Epithelial cell of proximal tubule (primary cell): ENCODE results near the gene NKPD1. TPM values are rescaled to one million over a fixed set of nuclear protein-coding genes. Genes with fewer than 3 reads are reported as not detected.
A peak's percentile ranks its signal among the peaks of the same experiment; 100 is the strongest.

Source experiments
- DNase-seq: peaks from one replicate; pipeline ENCODE4 v3.0.0-alpha.2; 2011; ENCODE audit warnings: low read depth
- H3K4me3 ChIP-seq: 2 replicates; pipeline ENCODE4 v1.5.1; 2011; ENCODE audit warnings: low read depth, mild to moderate bottlenecking, low read length
- total RNA-seq: library from RNA; depleted of rRNA; stranded (reverse); fragments of >200 nt; gene quantifications from 2 replicates; pipeline ENCODE4 v1.2.3, GENCODE V29; 2015
- TF ChIP-seq, protein P1 (sequence below): conservative IDR thresholded peaks from 2 replicates; pipeline ENCODE4 v1.5.1; 2012; ENCODE audit warnings: low read depth, mild to moderate bottlenecking, low read length

The NKPD1 gene
- total RNA-seq, 1 donor from 2014 or later = not detected

DNA sequence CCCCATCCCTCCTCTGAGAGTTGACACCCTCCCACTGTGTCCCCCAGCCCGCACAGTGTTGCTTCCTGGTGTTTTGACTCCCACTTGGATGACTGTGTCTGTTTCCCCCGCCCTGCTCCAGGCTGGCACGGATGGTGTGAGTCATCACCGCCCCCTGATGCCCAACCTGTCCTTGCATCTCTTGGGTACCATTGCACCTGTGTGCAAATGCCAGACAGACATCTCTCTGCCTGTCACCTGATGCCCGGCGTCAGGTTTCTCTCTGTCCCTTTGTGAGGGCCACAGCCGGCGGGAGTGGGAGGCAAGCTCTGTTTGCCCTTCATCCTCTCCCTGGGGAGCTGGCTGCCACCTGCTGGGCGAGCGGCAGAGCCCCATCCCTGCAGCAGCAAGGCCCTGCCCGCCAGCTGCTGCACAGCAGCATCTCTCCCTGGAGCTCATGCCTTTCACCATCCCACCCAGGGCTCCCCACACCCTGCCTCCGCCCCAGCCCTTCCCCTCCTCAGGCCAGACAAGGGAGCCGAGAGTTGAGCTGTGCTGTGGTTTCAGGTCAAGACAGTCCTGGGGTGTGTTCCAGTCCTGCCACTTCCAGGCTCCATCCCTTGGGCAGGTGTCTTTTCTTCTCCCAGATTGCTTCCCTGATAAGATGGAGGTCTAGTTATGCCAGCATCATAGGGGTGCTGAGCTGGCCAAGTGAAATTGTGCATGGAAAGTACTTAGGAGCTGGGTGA, 29.7 kb downstream of the NKPD1 start:
- TF ChIP-seq, protein P1, sequence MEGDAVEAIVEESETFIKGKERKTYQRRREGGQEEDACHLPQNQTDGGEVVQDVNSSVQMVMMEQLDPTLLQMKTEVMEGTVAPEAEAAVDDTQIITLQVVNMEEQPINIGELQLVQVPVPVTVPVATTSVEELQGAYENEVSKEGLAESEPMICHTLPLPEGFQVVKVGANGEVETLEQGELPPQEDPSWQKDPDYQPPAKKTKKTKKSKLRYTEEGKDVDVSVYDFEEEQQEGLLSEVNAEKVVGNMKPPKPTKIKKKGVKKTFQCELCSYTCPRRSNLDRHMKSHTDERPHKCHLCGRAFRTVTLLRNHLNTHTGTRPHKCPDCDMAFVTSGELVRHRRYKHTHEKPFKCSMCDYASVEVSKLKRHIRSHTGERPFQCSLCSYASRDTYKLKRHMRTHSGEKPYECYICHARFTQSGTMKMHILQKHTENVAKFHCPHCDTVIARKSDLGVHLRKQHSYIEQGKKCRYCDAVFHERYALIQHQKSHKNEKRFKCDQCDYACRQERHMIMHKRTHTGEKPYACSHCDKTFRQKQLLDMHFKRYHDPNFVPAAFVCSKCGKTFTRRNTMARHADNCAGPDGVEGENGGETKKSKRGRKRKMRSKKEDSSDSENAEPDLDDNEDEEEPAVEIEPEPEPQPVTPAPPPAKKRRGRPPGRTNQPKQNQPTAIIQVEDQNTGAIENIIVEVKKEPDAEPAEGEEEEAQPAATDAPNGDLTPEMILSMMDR = peak; percentile 52
- no peak overlapping the region for H3K4me3 ChIP-seq
- DNase-seq = no peak

GRCh38 chr19:45130236-45130635, 30.5 kb downstream of the NKPD1 start:
- TF ChIP-seq, protein P1 = no peak
- no peak for DNase-seq
- H3K4me3 ChIP-seq = no peak overlapping the region

- DNase-seq = no peak
- H3K4me3 ChIP-seq = no peak overlapping the region
- TF ChIP-seq, protein P1 = no peak
Observed at GRCh38 chr19:45128806-45129205, 32.0 kb downstream of the NKPD1 start.

GRCh38 chr19:45128146-45128545, 32.6 kb downstream of the NKPD1 start:
- DNase-seq = no peak
- H3K4me3 ChIP-seq = no peak overlapping the region
- TF ChIP-seq, protein P1 = no peak

DNA sequence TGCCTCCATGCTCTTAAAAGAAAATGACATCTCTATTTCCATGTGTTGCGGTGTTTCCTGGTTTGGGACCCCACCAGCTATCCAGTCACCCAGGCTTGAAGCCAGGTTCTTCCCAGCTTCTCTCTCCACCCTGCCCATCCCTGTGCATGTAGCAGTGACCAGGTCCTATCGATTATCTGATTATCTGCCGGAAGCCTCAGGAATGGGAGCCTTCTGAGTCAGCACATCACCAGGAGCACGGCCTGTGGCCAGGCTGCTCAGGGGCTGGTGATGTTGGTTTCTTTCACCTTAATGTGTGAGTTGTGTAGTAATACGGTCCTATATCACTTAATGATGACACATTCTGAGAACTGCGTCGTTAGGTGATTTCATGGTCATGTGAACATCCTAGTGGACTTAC, 34.1 kb downstream of the NKPD1 start:
- no peak overlapping the region for H3K4me3 ChIP-seq
- TF ChIP-seq, protein P1 = no peak
- no peak for DNase-seq

GRCh38 chr19:45125975-45126493, 34.7 kb downstream of the NKPD1 start:
- no peak for DNase-seq
- no peak overlapping the region for H3K4me3 ChIP-seq
- TF ChIP-seq, protein P1 = peak; percentile 85

DNA sequence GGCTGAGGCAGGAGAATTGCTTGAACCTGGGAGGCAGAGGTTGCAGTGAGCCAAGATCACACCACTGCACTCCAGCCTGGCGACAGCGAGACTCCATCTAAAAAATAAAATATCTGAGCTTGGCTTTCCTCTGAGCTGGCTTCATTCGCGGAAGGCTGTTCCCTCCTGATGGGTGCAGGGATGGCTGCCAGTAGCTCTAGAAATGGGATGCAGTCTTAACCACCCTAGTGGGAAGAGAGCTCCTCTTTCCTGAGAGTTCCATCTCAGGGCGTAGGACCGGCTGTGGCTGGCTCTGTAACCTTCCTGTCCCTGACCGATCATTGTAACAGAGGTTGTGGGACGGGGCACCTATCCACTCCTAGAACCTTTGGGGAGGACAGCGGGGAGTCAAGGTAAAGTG, 35.4 kb downstream of the NKPD1 start:
- no peak overlapping the region for H3K4me3 ChIP-seq
- no peak for DNase-seq
- TF ChIP-seq, protein P1 = no peak
